CD4-positive, alpha-beta T cell treated with Interleukin-2 at 100 ng/mL for 4 hours (primary cell): ENCODE results near the gene EVI2B.
A peak's percentile ranks its signal among the peaks of the same experiment; 100 is the strongest.
"Not testable (repeated sequence)": the region's sequence is repeated elsewhere in the genome, so short reads cannot be mapped to it uniquely, and the experiment has no call there.

Experiments
- DNase-seq: peaks from one replicate; pipeline ENCODE4 v3.0.0-alpha.2; 2020; ENCODE audit warnings: low spot score

Gene EVI2B

GRCh38 chr17:31310886-31311285, 3.0 kb downstream of the EVI2B start:
- DNase-seq = peak; percentile 29

- DNase-seq = peak; percentile 78
Measured at GRCh38 chr17:31310260-31310659, 3.6 kb downstream of the EVI2B start.

GRCh38 chr17:31309556-31309955, 4.3 kb downstream of the EVI2B start:
- DNase-seq = peak; percentile 46

- peak; percentile 41 for DNase-seq
Measured at GRCh38 chr17:31308372-31309334, 5.2 kb downstream of the EVI2B start.

- DNase-seq = no peak
Measured at GRCh38 chr17:31307640-31308039, 6.2 kb downstream of the EVI2B start.

- no peak for DNase-seq
Measured at GRCh38 chr17:31299624-31300023, 14.2 kb downstream of the EVI2B start.

GRCh38 chr17:31297090-31297489, 16.8 kb downstream of the EVI2B start, which contains the start of gene OMG:
Gene OMG, minus strand, starts transcription at chr17:31297239. Its CDS starts 908 bp downstream, at chr17:31296331.
- no peak for DNase-seq

GRCh38 chr17:31296142-31296541, 17.7 kb downstream of the EVI2B start:
- no peak for DNase-seq

GRCh38 chr17:31295489-31295871, 18.4 kb downstream of the EVI2B start:
- DNase-seq = no peak

- DNase-seq = no peak
Measured at GRCh38 chr17:31294820-31295488, 18.9 kb downstream of the EVI2B start.

- DNase-seq = no peak
Measured at GRCh38 chr17:31294231-31294630, 19.6 kb downstream of the EVI2B start.

- DNase-seq = no peak
Measured at GRCh38 chr17:31293581-31293980, 20.3 kb downstream of the EVI2B start.

- DNase-seq = no peak
Measured at GRCh38 chr17:31291820-31292219, 22.0 kb downstream of the EVI2B start.

GRCh38 chr17:31289790-31290189, 24.1 kb downstream of the EVI2B start:
- DNase-seq = no peak

- DNase-seq = not testable (repeated sequence)
Measured at GRCh38 chr17:31287932-31288331, 25.9 kb downstream of the EVI2B start.

- DNase-seq = no peak
Measured at GRCh38 chr17:31286587-31286986, 27.3 kb downstream of the EVI2B start.

- DNase-seq = no peak
Measured at GRCh38 chr17:31283841-31284240, 30.0 kb downstream of the EVI2B start.

- no peak for DNase-seq
Measured at GRCh38 chr17:31281061-31281460, 32.8 kb downstream of the EVI2B start.

- DNase-seq = no peak
Measured at GRCh38 chr17:31279401-31279800, 34.5 kb downstream of the EVI2B start.

- no peak for DNase-seq
Measured at GRCh38 chr17:31275116-31275515, 38.7 kb downstream of the EVI2B start.

GRCh38 chr17:31274252-31274651, 39.6 kb downstream of the EVI2B start:
- DNase-seq = no peak

GRCh38 chr17:31273516-31273915, 40.3 kb downstream of the EVI2B start:
- DNase-seq = no peak

- no peak for DNase-seq
Measured at GRCh38 chr17:31272803-31273202, 41.1 kb downstream of the EVI2B start.
